ENCODE measurements around the gene MRPS21. TPM values are rescaled to one million over a fixed set of nuclear protein-coding genes. Genes with fewer than 3 reads are reported as not detected.

MRPS21 gene
- total and polyA plus RNA-seq, 9 of the 15 experiments (the other 6 are each of a cell fraction or from before 2014, with no cell fraction given), result 119 to 407 (median 149) TPM

DNA sequence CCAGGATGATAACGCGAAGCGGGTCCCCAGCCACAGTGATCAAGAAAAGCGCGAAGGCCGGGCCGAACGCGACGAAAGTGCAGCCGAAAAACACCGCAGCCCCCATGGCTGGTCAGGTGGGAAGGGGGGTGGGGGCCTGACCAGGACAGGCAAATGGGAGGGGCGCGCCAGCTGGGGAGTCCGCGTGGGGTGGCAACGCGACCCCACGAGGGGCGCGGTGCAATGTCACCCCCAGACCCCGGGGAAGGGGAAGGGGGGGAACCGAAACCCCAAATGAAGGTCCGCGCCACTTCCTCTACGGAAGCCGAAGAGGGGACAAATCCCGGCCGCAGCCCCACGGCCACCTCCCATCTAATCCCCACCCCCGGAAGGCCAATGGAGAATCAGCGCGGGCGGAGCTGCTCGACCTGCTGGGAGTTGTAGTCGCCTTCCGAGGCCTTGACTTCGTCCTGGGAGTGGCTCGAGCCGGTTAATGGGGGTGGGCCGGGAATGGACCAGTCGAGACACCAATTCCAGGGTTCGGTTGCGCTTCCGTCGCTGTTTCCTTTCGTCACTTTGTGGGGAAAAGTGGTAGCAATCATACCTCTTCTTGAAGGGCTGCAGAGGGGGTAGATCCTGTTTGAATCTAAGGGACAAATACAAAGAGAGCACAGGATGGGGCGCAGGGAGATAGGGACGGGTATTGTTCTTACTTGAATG, 24.8 kb upstream of the MRPS21 start, which contains the start of gene APH1A (continued):
- TF ChIP-seq, protein P1, sequence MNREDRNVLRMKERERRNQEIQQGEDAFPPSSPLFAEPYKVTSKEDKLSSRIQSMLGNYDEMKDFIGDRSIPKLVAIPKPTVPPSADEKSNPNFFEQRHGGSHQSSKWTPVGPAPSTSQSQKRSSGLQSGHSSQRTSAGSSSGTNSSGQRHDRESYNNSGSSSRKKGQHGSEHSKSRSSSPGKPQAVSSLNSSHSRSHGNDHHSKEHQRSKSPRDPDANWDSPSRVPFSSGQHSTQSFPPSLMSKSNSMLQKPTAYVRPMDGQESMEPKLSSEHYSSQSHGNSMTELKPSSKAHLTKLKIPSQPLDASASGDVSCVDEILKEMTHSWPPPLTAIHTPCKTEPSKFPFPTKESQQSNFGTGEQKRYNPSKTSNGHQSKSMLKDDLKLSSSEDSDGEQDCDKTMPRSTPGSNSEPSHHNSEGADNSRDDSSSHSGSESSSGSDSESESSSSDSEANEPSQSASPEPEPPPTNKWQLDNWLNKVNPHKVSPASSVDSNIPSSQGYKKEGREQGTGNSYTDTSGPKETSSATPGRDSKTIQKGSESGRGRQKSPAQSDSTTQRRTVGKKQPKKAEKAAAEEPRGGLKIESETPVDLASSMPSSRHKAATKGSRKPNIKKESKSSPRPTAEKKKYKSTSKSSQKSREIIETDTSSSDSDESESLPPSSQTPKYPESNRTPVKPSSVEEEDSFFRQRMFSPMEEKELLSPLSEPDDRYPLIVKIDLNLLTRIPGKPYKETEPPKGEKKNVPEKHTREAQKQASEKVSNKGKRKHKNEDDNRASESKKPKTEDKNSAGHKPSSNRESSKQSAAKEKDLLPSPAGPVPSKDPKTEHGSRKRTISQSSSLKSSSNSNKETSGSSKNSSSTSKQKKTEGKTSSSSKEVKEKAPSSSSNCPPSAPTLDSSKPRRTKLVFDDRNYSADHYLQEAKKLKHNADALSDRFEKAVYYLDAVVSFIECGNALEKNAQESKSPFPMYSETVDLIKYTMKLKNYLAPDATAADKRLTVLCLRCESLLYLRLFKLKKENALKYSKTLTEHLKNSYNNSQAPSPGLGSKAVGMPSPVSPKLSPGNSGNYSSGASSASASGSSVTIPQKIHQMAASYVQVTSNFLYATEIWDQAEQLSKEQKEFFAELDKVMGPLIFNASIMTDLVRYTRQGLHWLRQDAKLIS (CRISPR knock-in tag; IDR thresholded peaks at IDR 0.05), result no peak
- TF ChIP-seq CAMTA2 (CRISPR knock-in tag; conservative IDR thresholded peaks at IDR 0.05) (no peak), PHB2 (IDR thresholded peaks at IDR 0.05; ENCODE audit: low read depth) (no peak), MLLT1 (IDR thresholded peaks at IDR 0.05) (no peak), ATF4 (CRISPR knock-in tag; IDR thresholded peaks at IDR 0.05) (no peak), RFX1 (IDR thresholded peaks at IDR 0.05) (no peak), MTA3 (IDR thresholded peaks at IDR 0.05; ENCODE audit: borderline replicate concordance) (peak; percentile 98), GTF2B (IDR thresholded peaks at IDR 0.05; ENCODE audit: extremely low read depth, insufficient read length) (no peak), SMC3 (conservative IDR thresholded peaks at IDR 0.05; ENCODE audit: insufficient read depth, low read depth, low read length) (no peak), THRB (CRISPR knock-in tag; conservative IDR thresholded peaks at IDR 0.05) (no peak), SPI1 (IDR thresholded peaks at IDR 0.05; ENCODE audit: borderline replicate concordance, low read depth, low read length) (peak; percentile 61; the same call in 1 of the 2 replicates), GATAD2A (IDR thresholded peaks at IDR 0.05) (peak; percentile 78; the same call in 1 of the 2 replicates), NCOR1 (IDR thresholded peaks at IDR 0.05) (no peak), SRSF7 (optimal IDR thresholded peaks at IDR 0.05; ENCODE audit: low read depth, low read length) (no peak), GTF2E2 (tag; IDR thresholded peaks at IDR 0.05) (peak; percentile 73; the same call in 1 of the 2 replicates)
- TF ChIP-seq, protein P2, sequence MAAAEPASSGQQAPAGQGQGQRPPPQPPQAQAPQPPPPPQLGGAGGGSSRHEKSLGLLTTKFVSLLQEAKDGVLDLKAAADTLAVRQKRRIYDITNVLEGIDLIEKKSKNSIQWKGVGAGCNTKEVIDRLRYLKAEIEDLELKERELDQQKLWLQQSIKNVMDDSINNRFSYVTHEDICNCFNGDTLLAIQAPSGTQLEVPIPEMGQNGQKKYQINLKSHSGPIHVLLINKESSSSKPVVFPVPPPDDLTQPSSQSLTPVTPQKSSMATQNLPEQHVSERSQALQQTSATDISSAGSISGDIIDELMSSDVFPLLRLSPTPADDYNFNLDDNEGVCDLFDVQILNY (CRISPR knock-in tag; IDR thresholded peaks at IDR 0.05), result no peak
- TF ChIP-seq, protein P3, sequence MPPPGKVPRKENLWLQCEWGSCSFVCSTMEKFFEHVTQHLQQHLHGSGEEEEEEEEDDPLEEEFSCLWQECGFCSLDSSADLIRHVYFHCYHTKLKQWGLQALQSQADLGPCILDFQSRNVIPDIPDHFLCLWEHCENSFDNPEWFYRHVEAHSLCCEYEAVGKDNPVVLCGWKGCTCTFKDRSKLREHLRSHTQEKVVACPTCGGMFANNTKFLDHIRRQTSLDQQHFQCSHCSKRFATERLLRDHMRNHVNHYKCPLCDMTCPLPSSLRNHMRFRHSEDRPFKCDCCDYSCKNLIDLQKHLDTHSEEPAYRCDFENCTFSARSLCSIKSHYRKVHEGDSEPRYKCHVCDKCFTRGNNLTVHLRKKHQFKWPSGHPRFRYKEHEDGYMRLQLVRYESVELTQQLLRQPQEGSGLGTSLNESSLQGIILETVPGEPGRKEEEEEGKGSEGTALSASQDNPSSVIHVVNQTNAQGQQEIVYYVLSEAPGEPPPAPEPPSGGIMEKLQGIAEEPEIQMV (tag; conservative IDR thresholded peaks at IDR 0.05; ENCODE audit: low read depth), result no peak

Data from K562 (cell line).